Right forelimb (tissue), 1 donor: ENCODE results near the gene ANKRD11.

Experiments used
- DNase-seq: peaks from one replicate; pipeline ENCODE4 v3.0.0-alpha.2; 2018

Gene ANKRD11

DNA sequence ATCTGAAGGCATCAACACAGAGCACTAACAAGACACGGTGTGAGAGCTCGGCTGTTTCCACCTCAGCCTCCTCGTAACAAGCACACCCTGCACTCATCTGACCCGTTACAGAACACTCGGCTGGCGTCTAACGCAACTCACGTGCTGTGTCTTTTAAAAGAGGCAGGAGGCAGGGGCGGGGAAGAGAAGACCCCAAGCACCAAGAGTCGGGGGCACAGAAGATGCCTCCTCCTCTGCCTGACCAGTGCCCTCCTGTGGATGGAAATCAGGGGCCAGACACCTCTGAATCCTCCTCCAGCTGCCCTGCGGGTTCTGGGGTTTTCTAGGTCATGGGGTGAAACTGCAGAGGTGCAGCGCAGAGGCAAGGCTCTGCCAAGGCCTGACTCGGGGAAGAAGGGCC lies 198.6 kb downstream of the ANKRD11 start:
- DNase-seq, result no peak

DNA sequence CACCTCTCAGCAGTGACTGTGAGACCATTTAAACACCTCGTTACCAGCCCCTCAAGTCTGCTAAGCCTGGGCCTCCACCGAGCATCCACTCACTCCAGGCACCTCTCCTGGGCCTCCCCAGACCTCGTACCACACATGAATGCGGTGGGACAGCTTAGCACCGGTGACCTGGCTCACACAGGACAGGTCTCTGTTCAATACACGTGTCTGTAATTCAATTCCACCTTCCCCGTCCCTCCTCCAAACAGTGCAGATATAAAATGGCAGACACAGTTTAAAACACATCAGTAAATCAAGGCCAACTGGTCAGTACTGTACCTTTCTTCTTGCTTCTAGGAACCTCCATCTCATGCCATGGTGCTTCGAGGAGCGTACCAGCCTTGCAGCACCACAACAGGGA lies 199.0 kb downstream of the ANKRD11 start:
- no peak for DNase-seq

DNA sequence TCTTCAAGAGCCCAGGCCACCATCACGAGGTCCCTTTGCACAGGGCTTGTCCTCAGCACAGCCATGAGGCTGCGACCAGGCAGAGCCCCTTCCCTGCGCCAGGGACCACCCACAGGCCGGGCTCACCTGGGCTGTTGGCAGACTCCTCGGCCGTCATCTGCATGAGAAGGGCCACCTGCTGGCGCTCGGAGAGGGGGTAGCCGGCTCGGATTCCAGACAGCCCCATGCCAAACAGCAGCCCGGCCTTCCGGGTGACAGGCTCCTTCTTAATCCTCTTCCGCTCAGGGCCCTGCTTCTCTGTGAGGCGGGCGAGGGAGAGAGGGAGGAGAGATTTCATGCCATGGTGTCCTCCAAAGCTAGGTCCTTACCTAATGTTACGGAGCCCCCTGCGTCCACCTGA lies 199.5 kb downstream of the ANKRD11 start:
- no peak for DNase-seq

DNA sequence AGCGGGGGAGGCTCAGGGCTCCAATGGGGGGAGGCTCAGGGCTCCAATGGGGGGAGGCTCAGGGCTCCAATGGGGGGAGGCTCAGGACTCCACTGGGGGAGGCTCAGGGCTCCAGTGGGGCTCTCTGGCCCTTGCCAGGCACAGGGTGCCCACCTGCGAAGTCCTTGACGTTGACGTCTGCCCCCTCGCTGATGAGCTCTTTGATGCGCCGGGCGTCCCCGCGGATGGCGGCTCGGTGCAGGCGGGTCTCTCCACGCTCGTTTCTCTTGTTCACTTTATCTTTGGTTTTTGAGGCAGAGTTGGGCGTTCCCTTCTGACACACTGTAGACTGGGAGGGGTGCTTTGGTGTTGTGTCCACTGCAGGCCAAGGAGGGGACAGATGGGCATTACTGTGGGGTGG lies 199.9 kb downstream of the ANKRD11 start:
- DNase-seq, result no peak

DNA sequence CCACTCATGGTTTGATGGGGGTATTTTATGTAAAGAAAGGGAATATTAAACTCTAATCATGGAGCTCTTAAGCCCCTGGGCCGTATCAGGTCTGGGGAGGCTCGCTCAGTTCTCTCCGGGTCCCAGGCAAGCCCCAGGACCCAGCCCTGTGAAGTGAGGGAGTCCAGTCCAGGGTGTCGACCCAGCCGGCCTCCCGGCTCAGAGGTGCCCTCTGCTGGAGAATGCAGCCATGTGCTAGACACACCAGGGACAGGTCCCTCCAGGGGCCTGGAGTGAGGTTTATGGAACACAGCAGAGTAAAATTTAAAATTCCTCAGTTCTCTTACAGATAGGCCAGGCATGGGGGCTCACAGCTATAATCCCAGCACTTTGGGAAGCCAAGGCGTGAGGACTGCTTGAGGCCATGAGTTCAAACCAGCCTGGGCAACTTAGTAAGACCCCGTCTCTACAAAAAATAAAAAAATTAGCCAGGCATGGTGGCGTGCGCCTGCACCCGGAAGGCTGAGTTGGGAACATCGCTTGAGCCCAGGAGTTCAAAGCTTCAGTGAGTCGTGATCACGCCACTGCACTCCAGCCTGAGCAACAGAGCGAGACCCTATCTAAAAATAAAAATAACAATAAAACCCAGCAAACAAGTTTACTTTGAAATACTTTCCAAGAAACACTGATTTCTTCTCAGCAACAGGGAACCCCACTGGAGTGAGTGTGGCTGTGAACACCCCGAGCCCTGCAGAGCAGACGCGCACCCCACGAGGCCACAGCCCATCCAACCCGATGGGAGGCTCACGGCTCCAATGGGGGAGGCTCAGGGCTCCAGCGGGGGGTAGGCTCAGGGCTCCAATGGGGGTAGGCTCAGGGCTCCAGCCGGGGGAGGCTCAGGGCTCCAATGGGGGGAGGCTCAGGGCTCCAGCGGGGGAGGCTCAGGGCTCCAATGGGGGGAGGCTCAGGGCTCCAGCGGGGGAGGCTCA lies 200.6 kb downstream of the ANKRD11 start:
- peak; percentile 64 for DNase-seq

DNA sequence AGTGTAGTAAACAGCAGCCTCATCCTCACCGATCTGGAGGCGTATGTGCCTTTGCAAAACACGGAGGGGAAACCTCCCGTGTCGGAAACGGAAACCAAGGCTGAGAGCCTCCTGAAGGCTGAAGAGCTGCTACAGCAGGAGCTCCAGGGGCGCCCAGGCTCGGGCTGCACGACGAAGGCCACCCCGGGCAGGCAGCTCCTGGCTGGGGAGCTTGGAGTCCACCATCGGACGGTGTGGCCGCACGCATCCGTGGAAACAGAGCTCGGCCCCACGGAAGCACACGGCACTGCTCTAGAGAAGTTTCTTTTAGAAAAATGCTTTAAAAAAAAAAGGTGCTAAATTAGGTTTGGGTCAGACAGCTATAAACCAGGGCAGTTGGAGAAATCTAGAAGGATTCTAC lies 201.4 kb downstream of the ANKRD11 start:
- DNase-seq, result no peak

DNA sequence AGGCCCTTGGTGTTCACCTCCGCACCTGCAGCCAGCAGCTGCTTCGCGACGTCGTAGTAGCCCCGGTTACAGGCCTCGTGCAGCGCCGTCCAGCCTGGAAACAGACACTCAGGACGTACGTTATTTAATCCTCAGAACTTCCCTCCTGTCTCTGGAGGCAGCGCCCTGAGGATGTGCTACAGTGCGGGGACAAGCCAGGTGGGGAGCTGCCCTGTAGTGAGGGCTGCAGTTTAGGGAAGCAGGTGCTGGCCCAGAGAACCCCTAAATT lies 201.8 kb downstream of the ANKRD11 start:
- no peak for DNase-seq

DNA sequence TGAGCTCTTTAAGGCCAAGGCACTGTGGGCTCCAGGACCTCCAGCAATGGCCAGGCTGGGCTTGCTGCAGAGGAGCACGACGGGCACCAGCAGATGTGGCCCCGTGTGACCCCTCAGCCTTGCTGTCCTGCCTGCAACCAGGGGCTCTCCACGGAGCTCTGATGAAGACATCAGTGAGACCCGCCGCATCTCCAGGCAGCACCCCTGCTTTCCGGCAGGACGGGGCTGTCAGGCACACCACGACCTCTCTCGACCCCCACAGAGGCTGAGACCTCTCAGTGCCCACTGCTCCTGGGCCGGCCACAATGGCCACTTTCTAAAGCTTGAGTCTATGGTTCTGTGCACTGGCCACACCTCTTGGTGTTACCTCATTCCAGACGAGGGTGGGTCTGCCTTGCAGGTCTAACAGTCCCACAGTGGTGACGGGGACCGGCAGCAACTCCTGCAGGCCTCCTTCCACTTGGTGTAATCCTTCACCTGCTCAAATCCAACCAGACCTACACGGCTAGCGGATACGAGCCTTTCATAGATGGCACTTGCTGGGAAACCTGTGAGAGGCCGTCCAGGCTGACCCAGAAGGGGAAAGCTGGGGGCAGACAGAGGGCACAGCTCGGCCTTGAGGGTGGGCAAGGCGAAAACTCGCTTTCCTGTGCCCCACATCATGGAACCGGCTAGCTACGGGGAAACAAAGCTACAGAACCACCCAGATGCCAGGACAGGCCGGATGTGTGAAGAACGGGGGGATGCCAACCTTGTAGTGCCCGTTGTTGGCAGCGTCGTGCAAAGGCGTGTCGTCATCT lies 202.4 kb downstream of the ANKRD11 start:
- DNase-seq, result no peak

DNA sequence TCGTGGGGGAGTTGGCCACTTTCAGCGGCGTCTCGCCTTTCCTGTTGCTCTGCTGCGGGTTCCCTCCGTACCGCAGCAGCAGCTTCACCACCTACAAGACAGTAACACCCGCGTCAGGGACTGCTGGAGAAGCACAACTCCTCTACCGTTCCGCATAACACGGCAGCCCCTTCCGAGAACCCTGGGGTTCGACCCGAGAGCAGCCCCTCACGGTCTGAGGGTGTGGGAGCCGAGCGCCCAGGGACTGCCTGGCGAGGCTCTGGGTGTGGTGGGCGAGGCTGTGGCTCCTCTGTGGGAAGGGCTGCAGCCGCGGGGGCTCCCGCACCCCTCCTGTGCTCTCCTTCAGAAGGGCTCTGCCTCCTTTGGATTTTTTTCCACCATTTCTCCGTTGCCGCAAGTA lies 204.3 kb downstream of the ANKRD11 start:
- no peak for DNase-seq

DNA sequence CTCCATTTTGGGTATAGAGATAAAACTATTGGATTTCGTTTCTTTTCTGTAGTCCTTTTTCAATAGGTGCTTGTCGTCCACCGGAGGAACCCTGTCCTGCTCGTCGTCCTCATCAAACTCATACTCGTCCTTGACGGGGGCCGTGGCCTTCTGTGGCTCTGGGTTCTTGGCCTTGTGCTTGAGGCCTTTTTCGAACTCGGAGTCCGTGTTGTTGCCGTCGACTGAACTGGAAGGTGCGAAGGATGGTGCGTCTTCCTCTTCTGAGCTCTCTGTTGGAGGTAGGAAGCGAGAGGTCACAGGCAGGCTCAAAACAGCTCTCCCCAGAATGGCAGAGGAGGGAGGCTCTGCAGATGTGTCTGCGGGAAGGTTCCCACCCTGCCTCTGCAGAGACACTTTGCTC lies 205.0 kb downstream of the ANKRD11 start:
- DNase-seq, result no peak

DNA sequence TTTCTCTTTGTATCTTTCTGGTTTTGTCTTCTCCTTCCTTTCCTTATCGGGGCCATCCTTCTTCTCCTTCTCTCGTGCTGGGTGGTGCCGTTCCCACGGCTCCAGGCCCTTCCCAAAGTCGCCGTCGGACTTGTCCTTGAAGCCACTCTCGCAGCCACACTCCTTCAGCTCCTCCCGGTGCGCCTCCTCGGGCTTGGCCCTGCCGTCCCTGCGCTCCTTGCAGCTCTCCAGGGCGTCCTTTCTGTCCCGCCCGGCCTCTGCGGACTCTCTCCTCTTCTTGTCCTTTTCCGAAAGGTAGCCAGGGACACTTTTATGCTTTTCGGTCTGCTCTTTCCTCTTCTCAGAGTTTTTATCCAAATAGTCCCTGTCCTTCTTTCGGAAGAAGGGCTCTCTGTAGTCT lies 206.9 kb downstream of the ANKRD11 start:
- DNase-seq, result no peak

DNA sequence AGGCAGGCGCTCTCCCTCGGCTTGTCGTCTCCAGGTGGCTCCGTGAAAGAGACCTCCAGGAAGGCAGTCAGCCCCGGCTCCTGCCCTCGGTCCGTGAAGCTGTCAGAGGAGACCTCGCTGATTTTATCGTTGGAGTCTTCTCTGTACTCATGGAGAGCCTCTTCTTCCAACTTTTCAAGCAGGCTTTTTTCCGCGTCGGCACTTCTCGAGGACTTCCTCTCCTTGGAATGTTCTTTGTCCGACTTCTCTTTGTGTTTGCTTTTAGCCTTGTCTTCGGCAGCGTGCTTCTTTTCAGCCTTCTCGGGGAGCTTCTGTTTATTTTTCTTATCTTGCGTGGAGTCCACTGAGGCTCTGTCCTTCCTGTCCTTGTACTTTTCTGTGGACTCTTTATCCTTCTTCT lies 207.8 kb downstream of the ANKRD11 start:
- no peak for DNase-seq

DNA sequence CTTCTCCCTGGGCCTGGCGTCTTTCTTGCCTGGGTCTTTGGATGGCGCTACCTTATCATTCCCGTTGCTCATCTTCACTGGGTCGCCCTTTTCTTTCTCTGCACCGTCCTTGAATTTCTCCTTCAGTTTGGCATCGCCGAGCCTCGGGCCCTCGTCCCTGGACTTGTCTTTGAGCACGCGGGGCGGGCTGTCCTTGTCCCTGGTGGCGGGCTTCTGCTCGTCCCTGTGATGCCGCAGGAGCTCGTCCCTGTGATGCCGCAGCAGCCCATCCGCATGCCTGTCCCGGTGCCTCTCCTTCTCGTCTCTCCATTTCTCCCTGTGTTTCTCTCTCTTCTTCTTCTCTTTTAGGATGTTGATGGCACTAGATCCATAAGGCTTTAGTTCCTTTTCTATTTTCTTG lies 208.5 kb downstream of the ANKRD11 start:
- DNase-seq, result no peak

DNA sequence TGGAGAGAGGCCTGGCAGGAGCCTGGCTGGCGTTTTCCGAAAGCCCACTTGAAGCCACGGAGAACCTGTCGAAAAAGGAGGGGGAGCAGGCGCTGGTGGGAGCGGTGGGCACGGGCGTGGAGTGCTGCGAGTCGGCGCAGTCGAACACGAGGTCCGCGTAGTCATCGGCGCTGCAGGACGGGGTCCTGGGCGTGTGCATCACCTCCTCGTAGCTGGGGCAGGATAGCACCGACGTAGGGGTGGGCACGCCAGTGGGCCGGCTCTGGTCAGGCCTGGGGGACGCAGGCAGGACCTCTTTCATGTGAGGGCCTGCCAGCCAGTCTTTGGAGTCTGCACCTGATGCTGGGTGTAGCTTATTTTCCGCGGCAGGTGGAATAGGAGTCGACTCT lies 209.2 kb downstream of the ANKRD11 start:
- DNase-seq, result no peak

DNA sequence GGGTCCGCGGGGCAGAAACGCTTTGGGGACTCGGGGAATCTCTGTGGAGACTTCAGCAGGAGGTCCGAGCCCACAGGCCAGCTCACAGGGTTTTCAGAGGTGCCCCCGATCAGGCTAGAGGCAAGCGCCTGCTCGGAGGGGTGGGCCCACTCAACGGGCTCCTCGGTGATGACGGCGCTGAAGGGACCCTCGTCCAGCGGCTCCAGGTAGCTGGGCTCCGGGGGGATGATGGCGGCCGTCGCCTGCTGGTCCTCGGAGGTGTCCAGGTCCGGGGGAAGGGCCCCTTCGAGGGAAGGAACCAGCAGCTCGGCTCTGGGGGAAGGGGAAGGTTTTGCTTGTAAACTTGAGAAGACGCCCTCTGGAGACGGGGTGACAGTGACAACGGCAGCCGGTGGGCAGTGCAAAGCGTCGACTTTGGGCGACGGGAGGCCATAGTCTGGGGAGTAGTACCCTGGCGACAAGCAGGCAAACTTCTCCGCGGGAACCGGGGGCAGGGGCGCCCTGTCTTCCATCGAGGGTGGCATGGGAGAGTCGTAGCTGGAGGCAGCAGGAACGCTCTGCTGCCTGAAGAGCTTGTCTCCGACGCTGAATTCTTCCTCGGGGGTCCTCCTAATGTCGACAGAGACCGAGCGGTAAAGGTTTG lies 209.7 kb downstream of the ANKRD11 start:
- no peak for DNase-seq

DNA sequence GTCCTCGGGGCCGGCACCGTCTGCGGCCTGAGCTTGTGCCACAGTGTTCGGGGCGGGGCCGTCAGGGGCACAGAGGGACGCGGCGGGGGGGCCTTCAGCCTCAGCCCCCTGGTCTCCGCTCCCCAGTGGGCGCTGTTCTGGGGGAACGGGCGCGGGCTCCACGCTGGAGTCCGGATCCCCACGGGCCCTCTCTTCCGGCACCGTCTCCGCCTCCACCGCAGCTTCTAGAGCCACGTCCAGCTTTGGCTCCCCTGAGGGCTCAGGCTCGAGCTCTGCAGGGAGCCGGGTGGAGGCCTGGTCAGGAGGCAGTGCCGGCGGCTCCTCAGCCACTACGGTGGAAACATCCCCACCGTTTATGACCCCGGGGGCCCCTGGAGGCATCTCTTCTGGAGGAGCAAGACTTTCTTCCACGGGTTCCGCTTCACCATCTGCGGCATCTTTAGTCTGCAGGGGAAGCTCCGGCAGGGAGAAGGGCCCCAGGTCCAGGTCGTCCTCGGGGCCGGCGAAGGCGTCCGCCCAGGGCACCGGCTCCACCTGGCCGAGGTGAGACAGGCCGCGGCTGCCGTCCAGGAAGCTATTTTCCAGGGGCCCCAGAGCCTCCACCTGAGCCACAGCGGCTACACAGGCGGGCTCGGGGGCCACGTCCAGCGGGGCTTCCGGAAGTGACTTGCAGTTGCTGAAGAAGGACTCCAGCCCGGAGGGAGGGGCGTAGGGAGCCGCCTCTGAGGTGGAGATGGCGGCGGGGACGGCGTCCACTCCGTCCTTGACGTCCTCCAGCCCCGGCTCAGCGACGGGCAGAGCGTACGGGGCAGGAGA lies 210.5 kb downstream of the ANKRD11 start:
- DNase-seq, result no peak

DNA sequence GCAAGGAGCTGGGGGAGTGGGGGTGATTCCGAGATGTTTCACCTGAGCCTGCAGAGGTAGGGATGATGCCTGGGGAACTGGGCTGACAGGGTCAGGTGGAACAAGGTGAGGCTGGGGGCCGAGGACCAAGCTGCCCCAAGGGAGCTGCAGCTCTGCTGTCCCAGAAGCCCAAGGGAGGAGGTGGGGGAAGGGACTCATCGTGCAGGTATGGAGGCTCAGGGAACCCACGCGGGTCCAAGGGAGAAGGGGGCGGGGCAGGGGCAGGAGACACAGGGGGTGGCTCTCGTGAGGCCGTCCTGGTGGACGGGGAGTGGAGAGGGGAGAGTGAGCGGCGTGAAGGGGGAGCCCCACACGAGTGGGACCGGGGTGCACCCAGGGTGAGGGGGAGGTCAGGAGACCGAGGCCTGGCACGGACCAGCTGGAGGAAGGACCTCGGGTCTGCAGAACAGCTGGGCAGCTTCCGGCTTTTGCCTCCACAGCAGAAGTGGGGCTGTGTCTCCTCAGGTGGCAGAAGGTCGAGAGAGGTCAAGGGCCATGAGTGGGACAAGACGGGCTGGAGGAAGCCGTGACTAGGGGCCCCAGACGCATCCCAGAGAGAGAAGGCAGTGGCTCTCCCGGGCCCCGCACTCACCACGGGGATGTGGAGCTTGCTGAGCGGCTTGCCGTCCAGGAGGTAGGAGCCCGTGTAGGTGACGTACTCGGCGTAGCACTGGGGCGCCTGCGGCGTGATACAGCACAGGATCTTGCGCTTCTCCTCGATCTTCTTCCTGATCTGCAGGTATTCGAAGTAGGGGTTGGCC lies 211.7 kb downstream of the ANKRD11 start:
- DNase-seq, result no peak

DNA sequence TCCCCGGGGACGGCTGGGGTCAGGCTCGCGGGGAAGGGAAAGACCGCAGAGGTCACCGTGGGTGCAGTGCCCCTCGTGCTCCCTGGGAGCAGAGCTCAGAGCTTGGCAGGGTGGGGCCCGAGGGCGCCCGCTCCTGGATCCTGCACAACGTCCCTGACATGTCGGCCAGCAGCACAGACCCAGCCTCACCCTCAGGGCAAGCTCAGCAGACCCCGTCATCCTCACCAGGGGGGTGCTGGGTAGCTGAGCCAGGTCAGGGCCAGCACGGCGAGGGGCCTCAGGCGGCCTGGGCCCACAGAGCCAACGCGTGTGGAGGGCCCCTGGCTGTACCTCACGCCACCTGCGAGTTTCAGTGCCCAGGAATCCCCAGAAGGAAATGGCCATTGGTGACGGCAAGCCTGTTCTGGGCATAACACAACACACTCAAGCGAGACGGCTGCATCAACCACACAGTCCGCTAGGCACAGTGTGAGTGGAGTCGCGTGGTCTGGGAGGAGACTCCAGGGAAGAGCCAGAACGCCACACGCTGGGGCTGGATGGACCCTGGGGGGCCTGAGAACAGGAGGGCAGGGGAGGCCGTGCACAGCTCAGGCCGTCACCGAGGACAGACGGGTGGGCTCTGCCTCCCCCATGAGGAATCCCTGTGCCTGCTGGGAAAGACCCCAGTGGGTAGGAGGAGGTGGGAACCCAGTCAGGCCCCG lies 212.6 kb downstream of the ANKRD11 start:
- DNase-seq, result no peak

DNA sequence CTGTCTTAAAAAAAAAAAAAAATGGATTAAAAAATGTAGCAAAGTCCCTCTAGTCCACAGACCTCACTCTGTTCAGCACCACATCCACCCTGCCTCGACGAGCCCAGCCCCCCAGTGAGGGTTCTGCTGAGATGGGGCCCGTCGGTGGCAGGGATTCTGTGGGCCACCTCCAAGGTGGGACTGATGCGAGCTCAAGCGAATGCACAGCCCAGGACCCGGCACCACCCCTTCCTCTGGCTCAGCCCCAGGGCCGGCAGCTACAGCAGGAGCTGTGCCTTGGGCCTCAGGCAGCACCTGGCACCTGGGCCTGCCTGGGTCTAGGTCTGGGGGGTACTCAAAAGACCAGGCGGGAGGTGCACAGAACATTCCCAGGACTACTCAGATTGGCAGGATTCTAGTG lies 213.3 kb downstream of the ANKRD11 start:
- no peak for DNase-seq

DNA sequence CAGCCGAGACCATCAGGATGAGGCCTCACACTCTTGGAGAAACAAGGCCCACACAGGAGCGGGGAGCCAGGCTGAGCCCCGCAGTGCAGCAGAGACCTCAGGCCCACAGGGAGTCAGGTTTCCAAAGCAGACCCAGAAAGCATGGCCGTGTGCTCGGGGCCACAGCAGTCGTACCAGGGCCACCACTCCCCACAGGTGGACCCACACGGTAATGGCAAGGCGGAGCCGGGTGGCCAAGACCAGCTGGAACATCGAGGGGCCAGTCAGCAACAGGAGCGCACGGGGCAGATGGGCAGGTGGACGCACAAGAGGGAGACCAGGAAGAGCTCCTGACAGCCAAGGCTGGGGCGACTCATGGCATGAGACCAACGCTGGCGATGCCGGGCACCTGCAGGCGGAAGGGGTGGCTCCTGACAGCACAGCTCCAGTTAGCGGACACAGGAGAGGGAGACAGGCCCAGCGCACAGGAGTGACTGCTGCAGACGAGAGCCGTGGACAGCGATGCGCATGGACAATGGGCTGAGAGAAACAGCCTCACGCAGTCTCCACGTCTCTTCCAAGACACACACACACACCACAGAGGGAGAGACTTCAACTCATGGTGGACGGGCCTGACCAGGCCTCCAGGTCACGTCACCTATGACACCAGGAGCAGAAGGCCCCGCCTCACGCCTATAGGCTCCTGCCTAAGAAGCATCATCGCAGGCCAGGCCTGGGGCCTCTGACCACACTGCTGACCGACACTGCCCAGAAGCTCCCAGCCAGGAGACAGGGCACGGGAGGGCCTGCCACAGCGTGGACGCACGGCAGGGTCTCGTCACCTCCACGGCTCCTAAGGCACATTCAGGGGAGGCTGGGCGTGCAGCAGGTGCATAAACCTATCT lies 214.3 kb downstream of the ANKRD11 start:
- DNase-seq, result no peak

DNA sequence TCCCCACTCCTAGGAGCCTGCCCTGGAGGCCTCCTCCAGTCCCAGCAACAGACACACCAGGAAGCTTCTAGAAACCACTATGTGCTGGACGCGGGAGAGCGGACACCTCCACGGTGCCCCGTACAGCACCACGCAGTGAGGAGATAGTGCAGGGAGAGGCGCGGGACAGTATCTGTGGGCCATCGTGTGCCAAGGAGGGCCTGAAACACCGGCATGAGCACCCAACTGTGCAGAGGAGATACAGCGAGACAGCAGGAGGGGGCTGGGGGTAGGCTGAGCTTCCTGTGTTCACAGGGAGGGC lies 215.1 kb downstream of the ANKRD11 start:
- no peak for DNase-seq
